Left renal pelvis (tissue), 4 donors: ENCODE results near the gene DTNA. TPM values are rescaled to one million over a fixed set of nuclear protein-coding genes. Genes with fewer than 3 reads are reported as not detected.

Experiments
- DNase-seq, 4 donors: peaks; one replicate each; pipeline ENCODE4 v3.0.0-alpha.2; 2013; ENCODE audit warnings: low read depth in 4 of 4, low spot score in 3 of 4
- polyA plus RNA-seq, 4 donors: library from polyadenylated mRNA; unstranded; fragments of 120-200 nt; gene quantifications; one replicate each; pipeline ENCODE4 v1.2.1, GENCODE V29; 2013; ENCODE audit not compliant: insufficient read length in 4 of 4

The DTNA gene
- polyA plus RNA-seq, 4 donors, result 8.9 to 20.8 (median 18.3) TPM

GRCh38 chr18:34803877-34804400, 93.8 kb downstream of the DTNA start:
- no peak for DNase-seq

- no peak for DNase-seq
Measured at GRCh38 chr18:34805103-34805877, 95.2 kb downstream of the DTNA start.

- DNase-seq, result no peak
Measured at GRCh38 chr18:34805878-34806351, 95.8 kb downstream of the DTNA start.

DNA sequence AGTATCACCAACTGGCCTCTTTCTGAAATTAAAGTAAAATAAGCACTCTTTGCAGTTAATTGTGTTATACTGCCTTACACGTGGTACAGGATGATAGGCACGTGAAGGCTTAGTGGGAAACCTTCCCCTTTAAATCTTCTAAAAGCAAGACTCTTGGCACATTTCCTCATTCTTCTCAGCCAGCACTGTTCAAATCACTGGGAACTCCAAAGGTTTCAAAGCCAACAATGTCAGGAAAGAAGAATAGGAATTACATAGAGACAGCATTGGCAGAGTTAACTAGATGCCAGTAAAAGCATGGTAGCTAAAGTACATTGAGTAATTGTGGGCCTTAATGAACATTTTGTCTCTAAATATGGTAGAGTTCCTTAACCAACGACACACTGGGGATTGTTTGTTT, 96.4 kb downstream of the DTNA start:
- no peak for DNase-seq

DNA sequence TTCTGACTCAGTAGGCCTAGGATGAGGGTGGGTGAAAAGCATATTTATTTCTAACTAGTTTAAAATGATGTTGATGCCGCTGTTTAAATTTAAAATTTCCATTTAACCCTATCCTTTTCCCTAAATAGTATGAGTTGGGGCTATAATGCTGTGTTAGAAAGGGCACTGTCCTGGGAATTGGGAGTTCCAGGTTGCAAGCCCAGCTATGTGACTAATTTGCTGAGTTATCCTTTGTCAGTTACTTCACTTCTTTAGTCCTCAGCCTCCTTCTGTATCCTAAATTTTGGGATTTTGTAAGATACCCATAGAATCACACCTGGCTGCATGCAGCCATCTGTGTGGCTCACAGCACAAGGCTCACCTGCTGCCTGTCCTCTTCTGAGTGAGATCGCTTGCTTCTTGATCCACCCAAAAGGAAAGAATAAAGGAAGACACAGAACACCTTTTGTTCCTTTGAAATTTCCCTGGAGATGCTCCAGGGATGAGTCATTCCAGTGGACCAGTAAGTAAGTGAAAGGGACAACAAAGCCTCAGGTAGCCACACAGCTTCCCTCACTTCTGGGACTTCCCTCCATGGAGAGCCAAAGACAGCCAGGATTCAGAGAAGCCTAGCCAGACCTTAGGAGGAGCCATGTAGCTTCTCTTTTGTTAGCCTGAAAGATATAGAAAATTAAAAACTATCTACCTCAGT, 97.2 kb downstream of the DTNA start:
- DNase-seq, result no peak

- DNase-seq, result no peak
Measured at GRCh38 chr18:34808389-34808788, 98.3 kb downstream of the DTNA start.

DNA sequence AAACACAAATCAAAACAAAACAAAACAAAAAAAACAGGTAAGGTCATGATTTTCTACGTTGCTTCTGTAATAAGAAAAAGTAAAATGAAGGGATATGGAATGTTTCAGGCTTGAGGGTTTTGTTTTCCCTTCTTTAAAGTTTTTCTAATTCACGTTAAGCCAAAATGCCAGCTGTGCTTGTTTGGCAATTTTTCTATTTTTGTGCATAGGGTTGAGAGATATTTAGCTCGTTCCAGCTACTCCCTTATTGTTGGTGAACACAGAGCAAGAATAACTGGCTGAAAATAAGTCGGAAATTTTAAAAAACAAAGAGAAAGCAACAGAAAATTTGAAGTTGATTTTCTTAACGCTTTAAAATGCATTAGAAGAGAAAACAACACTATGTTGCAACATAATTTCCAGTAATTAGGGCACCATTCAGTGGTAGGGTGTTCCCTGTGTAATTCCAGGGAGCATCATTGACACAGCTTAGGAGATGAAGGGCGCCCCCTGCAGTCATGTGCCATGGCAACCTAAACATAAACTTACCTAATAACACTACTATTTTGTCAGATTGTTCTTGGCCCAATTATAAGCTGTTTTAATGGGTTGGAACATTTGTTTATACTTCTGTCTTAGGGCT, 99.5 kb downstream of the DTNA start:
- DNase-seq, result no peak

GRCh38 chr18:34816183-34816582, 106.1 kb downstream of the DTNA start:
- DNase-seq, result no peak

DNA sequence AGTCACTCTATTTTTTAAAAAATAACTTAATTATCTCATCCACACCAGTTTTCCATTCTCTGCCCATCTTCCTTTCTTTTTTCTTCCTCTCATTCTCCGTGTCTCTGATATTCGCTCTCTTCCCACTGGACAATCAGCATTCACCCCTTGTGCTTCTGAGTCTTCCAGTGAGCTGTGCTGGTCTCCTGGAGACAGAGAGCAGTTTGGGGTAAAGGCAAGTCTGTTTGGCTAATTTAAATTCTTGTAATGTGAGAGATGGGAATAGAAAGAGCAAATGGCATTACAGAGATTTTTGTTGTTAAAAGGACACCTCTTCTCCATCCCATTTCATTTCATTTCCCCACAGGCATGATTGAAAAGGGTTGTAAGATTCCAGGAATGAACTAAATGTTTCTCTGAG, 107.5 kb downstream of the DTNA start:
- no peak for DNase-seq

- no peak for DNase-seq
Measured at GRCh38 chr18:34818064-34818463, 108.0 kb downstream of the DTNA start.

DNA sequence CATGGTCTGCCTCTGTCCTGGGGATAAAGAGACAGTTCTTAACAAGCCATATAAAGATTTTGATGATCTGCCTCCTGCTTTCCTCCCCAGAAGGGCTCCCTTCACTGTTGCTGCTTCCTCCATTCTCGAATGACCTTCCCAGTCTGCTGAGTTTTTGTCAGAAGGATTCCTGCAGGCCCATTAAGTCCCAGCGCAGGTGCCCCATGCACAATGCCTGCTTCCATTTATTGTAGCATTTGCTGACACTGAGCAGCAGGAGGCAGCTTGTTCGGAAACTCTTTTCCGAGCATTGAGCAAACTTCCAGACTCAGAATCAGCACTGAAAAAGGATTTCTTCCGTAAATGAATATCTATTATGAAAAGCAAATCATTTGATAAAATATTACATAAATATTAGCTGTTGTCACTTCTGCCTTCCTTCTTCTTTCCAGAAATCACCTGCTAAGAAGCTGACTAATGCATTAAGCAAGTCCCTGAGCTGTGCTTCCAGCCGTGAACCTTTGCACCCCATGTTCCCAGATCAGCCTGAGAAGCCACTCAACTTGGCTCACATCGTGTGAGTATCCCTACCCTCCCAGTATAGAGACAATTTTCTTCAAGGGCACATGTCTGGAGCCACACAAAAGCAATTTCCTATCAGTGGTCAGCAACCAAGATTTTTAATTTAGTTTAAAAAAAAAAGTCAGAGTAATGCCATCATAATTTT, 110.4 kb downstream of the DTNA start:
- DNase-seq, result no peak

DNA sequence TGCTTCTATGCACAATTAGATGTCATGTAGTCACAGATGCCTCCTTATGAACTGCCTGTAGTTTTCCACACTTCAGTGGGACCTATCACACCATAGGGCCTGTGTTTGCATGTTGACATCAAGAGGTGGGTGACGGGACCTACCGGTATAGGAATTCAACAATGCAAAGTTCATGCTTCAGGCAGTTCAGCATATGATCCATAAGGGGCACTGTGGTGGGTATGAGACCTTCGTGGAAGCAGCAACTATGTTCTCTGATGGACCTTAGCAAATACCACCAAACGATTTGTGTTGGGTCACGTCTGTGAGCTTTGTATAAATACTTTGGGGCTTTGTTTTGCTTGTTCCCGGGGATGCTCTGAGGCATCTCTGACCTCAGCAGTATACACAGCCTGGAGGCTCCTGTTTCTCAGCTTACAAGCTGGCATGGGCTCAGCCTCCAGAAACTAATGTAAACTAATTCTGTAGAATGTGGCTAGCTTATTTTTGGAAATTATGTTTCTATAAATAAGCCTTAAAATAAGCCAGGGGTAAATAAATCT, 111.6 kb downstream of the DTNA start:
- no peak for DNase-seq

DNA sequence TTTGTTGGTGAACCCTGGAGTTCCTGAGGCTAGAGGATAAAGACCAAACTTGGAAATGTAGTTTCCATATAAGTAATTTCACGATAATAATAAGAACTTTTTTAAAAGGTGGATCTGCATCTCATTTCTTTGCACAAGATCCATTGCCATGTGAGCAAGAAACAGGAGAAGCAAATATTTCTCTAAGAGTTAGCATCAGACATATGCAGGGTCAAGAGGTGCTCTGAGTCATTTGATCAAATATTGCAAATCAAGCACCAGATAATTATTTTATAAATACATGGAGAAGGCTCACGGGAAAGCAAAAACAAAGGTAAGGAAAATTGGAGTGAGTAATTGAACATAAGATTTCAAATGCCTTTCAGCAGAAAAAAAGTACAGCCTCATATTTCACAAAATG, 118.0 kb downstream of the DTNA start:
- DNase-seq, result no peak

GRCh38 chr18:34834897-34835296, 124.8 kb downstream of the DTNA start:
- DNase-seq, result no peak

- no peak for DNase-seq
Measured at GRCh38 chr18:34835466-34835865, 125.4 kb downstream of the DTNA start.

DNA sequence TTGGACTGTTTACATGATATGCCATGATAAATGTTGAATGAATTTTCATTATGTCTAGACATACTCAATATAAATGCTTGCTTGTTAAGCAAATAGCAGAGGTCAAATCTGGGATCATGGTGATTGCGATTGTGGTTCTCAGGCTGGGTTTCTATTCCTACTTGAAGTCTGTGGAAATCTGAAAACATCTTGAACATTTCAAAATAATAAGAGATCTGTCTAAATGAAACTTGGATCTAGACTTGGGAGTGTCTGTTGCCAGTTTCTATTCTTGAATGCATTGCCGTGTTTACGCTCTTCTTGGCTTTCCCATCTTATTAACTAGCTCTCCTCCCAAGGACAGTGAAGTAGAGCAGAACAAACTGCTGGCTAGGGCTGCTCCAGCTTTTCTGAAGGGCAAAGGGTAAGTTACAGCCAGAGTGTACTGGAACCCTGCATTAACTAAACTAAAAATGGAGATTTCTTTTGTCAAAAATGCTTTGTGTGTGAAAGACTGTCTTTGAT, 127.7 kb downstream of the DTNA start:
- peak in 1 of 4 donors; percentile 11 for DNase-seq

DNA sequence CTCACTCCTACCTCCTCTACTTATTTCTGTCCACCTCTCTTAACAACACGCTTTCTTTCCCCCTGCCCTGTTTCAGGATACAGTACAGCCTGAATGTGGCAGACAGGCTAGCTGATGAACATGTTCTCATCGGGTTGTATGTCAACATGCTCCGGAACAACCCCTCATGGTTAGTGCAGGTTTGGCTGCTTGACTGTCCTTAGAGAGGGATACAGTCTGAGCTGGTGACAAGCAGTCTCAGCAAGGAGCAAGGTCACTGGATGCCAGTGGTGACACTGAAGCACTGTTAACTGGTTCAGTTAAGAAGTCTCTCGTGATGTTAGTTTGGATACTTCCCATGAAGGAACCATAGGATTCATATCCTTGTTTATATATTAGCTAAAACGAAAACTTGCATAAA, 128.6 kb downstream of the DTNA start:
- DNase-seq, result no peak

DNA sequence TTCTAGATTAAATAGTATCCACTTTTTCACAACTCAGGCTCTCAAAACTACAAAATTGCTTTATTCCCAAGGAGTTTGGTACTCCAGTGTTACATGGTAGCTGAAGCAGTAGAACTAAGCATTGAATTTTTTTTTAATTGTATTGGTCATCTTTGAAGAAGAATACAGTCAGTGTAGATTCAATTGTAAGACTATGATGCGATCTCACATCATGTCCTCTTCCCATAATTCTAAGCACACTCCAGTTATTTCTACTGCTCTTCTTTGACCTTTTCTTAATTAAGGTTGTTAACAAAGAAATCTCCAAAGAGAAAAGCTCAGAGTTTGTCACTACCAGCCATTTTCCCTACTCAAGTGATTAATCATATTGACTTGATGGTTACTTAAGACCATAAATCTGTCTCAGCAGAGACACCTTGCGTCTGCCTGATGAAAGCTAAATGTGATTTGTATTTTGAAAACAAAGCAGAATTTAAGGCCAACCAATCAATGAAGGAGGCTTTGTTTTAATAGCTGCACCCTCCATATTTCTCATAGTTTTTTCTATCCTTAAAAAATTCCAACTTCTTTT, 130.2 kb downstream of the DTNA start:
- DNase-seq, result no peak

DNA sequence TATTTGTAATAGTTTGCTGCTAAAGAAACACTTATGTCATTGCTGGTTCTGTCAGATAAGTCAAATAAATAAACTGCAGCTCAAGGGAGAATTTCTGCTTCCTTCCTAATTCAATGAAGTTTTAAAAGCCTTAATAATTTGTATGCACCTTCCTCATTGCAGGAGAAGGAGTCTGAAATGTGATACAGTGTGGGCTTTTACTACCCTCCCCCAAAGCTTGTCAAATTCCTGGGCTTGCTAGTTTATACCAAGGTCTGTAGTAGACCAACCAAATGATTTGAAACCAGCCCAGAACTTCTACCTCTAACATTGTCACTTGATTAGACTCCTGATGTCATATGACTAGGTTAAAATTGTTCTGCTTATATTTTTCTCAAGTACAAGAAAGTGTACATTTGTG, 131.8 kb downstream of the DTNA start:
- DNase-seq, result no peak

- no peak for DNase-seq
Measured at GRCh38 chr18:34844072-34844471, 134.0 kb downstream of the DTNA start.
